ENCODE results near the gene VAMP7.

- no peak for TF ChIP-seq CTCF (IDR thresholded peaks at IDR 0.05)
- TF ChIP-seq POLR2A (IDR thresholded peaks at IDR 0.05), result no peak
Observed at GRCh38 chrX:155956099-155956498, 75.0 kb downstream of the VAMP7 start.
